DOHH2 (cell line): ENCODE measurements around the gene SEC14L1.

ENCODE experiments used
- H3F3A ChIP-seq: fragments of 200-600 bp; sonication (generic), shearing (Covaris generic); 2 replicates; pipeline ENCODE4 v1.6.0; 2016; ENCODE audit warnings: antibody characterized with exemption, mild to moderate bottlenecking; ENCODE audit not compliant: control insufficient read depth, insufficient read depth
- H3K27ac ChIP-seq: fragments of 200-600 bp; sonication (generic); 2 replicates; pipeline ENCODE4 v1.5.1; 2014; ENCODE audit warnings: low read depth, mild to moderate bottlenecking, low read length, moderate library complexity
- H3K27me3 ChIP-seq: fragments of 200-600 bp; sonication (generic); 2 replicates; pipeline ENCODE4 v1.6.1; 2014; ENCODE audit warnings: mild to moderate bottlenecking, low read length, mixed read lengths; ENCODE audit not compliant: control insufficient read depth
- H3K36me3 ChIP-seq: fragments of 200-600 bp; sonication (generic); 2 replicates; pipeline ENCODE4 v1.6.1; 2014; ENCODE audit warnings: mild to moderate bottlenecking, low read length, moderate library complexity, mixed read lengths; ENCODE audit not compliant: control insufficient read depth
- H3K4me1 ChIP-seq: fragments of 200-600 bp; sonication (generic); 2 replicates; pipeline ENCODE4 v1.6.1; 2014; ENCODE audit warnings: mild to moderate bottlenecking, low read length, mixed read lengths; ENCODE audit not compliant: control insufficient read depth
- H3K4me2 ChIP-seq: fragments of 200-600 bp; sonication (generic); 2 replicates; pipeline ENCODE4 v1.6.0; 2014; ENCODE audit warnings: mild to moderate bottlenecking, low read length, moderate library complexity
- H3K4me3 ChIP-seq: fragments of 200-600 bp; sonication (generic); 2 replicates; pipeline ENCODE4 v1.5.1; 2014; ENCODE audit warnings: mild to moderate bottlenecking, low read length, mixed read lengths
- H3K79me2 ChIP-seq: fragments of 200-600 bp; sonication (generic); 2 replicates; pipeline ENCODE4 v1.6.1; 2014; ENCODE audit warnings: mild to moderate bottlenecking, low read length, mixed read lengths; ENCODE audit not compliant: control insufficient read depth
- H3K9me2 ChIP-seq: fragments of 200-600 bp; sonication (generic); replicated peaks from 2 replicates; pipeline ENCODE4 v1.6.1; 2014; ENCODE audit warnings: mild to moderate bottlenecking, low read length, mixed read lengths; ENCODE audit not compliant: control insufficient read depth
- H3K9me3 ChIP-seq: fragments of 200-600 bp; sonication (generic); 2 replicates; pipeline ENCODE4 v1.6.1; 2014; ENCODE audit warnings: antibody characterized with exemption, low read length, mixed read lengths; ENCODE audit not compliant: control insufficient read depth, insufficient read depth
- H4K20me1 ChIP-seq: fragments of 200-600 bp; sonication (generic); 2 replicates; pipeline ENCODE4 v1.6.0; 2014; ENCODE audit warnings: low read depth, mild to moderate bottlenecking, antibody characterized with exemption, low read length, moderate library complexity; ENCODE audit not compliant: control insufficient read depth, insufficient read depth
- CTCF ChIP-seq: fragments of 200-600 bp; sonication (generic); IDR thresholded peaks from one replicate; pipeline ENCODE4 v1.5.1; 2014; ENCODE audit warnings: antibody characterized with exemption, mild to moderate bottlenecking, low read depth, low read length; ENCODE audit not compliant: poor library complexity, severe bottlenecking
- EZH2phosphoT487 ChIP-seq: fragments of 200-600 bp; sonication (generic); IDR thresholded peaks from 2 replicates; pipeline ENCODE4 v1.6.1; 2017; ENCODE audit warnings: borderline replicate concordance, mild to moderate bottlenecking, antibody characterized with exemption, low read length, moderate library complexity, mixed read lengths

SEC14L1 gene

GRCh38 chr17:77118251-77118928, 22.4 kb upstream of the SEC14L1 start:
- no peaks in the 10 kb centered on the region for H3K9me3 ChIP-seq
- H4K20me1 ChIP-seq: no peaks in the 10 kb centered on the region
- H3K9me2 ChIP-seq: no peaks in the 10 kb centered on the region
- no peak overlapping the region for H3K4me3 ChIP-seq
- no peak overlapping the region for H3K27ac ChIP-seq
- H3F3A ChIP-seq: no peaks in the 10 kb centered on the region
- no peaks in the 10 kb centered on the region for H3K27me3 ChIP-seq
- TF ChIP-seq CTCF: no peak
- no peaks in the 10 kb centered on the region for H3K36me3 ChIP-seq
- no peaks in the 10 kb centered on the region for H3K4me1 ChIP-seq
- no peaks in the 10 kb centered on the region for H3K79me2 ChIP-seq
- no peak overlapping the region for H3K4me2 ChIP-seq

- TF ChIP-seq EZH2phosphoT487 (no peak), CTCF (no peak)
- no peak overlapping the region for H3K4me2 ChIP-seq
- peaks cover 9% of the 10 kb centered on the region for H3K4me1 ChIP-seq
- no peaks in the 10 kb centered on the region for H3K79me2 ChIP-seq
- H4K20me1 ChIP-seq: no peaks in the 10 kb centered on the region
- no peaks in the 10 kb centered on the region for H3K9me2 ChIP-seq
- H3K36me3 ChIP-seq: no peaks in the 10 kb centered on the region
- no peak overlapping the region for H3K4me3 ChIP-seq
- H3K27me3 ChIP-seq: no peaks in the 10 kb centered on the region
- H3F3A ChIP-seq: no peaks in the 10 kb centered on the region
- no peaks in the 10 kb centered on the region for H3K9me3 ChIP-seq
- H3K27ac ChIP-seq: no peak overlapping the region
These were observed 21.0 kb upstream of the SEC14L1 start for GRCh38 chr17:77119668-77120301.

- no peaks in the 10 kb centered on the region for H3F3A ChIP-seq
- H3K4me3 ChIP-seq: no peak overlapping the region
- TF ChIP-seq EZH2phosphoT487: no peak
- no peak for TF ChIP-seq CTCF
- no peaks in the 10 kb centered on the region for H4K20me1 ChIP-seq
- no peaks in the 10 kb centered on the region for H3K9me3 ChIP-seq
- no peaks in the 10 kb centered on the region for H3K79me2 ChIP-seq
- no peak overlapping the region for H3K27ac ChIP-seq
- peaks cover 9% of the 10 kb centered on the region for H3K4me1 ChIP-seq
- no peaks in the 10 kb centered on the region for H3K36me3 ChIP-seq
- H3K9me2 ChIP-seq: no peaks in the 10 kb centered on the region
- H3K4me2 ChIP-seq: no peak overlapping the region
- no peaks in the 10 kb centered on the region for H3K27me3 ChIP-seq
These were observed 19.9 kb upstream of the SEC14L1 start for GRCh38 chr17:77120868-77121267.
